ENCODE measurements around the gene PARD3.
A peak's percentile ranks its signal among the peaks of the same experiment; 100 is the strongest.
"Not testable (repeated sequence)": the region's sequence is repeated elsewhere in the genome, so short reads cannot be mapped to it uniquely, and the experiment has no call there.

The PARD3 gene

DNA sequence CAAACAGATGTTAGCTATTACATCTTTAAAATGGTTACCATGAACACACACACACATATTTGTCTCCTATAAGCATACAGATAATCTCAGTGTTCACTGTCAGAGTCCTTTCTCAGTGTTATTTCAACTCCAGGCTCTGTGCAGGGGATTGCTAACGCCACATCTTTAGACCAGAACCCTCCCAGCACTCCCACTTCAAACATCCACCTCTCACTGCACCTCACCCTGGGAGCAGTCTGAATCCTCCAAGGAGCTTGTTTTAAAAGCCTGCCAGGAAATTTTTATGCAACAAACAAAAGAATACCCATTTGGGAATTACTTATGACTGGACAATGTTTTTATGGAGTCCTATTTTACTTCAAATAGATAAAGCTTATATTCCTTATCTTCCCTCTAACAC is 107.4 kb downstream of the PARD3 start:
- no peak for DNase-seq

DNA sequence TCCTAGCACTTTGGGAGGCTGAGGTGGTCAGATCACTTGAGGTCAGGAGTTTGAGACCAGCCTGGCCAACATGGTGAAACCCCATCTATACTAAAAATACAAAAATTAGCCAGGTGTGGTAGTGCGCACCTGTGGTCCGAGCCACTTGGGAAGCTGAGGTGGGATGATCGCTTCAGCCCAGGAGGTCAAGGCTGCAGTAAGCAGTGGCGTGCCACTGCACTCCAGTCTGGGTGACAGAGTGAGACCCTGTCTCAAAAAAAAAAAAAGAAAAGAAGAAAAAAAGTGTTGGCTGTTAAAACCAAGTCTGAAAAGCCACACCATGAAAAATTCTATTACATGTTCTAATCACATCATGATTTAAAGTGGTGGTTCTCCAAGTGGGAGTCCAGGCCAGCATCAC is 108.1 kb downstream of the PARD3 start:
- DNase-seq, result not testable (repeated sequence)

DNA sequence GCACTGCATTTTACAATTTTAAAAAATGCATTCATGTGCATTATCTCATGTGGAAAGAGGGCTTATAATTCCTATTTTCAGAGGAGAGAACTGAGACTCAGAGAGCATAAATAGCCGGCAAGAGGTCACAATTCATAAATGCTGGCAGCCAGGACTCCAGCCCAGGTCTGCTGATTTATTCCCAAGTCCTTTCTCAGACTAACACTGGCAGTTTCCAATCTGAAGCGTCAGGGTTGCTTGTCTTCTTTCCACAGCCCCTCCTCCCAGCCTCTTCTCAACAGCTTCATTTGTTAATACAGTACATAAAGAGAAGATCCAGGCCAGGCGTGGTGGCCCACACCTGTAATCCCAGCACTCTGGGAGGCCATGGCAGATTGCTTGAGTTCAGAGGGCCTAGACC is 108.9 kb downstream of the PARD3 start:
- DNase-seq, result no peak

DNA sequence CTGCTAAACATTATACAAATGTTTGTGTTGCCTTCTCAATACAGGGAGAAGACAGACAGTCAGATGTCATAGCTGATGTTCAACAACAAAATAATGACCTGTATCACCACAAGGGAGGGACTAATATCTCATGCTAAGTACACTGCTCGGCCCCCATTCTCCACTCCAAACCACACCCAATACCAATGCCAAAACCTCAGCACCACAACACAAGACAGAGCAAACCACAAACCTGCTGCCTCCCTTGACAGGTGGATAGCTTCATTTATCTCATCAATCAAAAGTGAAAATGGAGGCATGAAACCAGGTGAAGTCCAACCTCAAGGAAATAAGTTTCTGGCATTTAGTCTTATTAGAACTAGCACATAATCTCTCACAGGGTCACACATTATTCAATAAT is 109.5 kb downstream of the PARD3 start:
- DNase-seq, result no peak

DNA sequence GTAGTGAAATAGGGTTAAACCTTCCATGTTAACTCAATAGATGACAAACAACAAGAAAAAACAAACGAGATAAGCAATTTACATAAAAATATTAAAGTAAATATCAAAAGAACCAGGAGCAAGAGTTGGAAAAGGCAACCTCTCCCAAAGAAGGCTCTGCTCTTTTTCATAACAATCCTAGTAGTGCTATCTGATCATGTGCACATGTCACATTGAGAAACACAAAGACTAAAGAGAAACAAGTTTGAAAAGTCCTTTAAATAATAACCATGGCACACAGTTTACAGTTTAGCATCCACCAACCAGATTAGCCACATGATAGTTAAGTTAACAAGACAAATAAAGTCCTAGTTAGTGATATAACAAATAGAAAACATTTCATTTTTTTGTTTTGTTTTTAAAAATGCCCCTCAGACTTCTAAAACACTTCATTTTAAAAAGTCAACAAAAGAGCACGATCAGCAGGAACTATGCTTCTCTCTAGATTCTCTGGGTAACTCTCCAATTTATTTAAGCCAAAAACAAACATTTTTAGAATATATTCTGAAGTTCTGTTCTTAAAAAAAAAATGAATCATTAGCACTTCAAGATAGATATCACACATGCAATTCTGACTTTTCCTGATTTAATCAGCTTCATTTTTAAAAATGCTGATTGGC is 110.4 kb downstream of the PARD3 start:
- DNase-seq, result no peak

DNA sequence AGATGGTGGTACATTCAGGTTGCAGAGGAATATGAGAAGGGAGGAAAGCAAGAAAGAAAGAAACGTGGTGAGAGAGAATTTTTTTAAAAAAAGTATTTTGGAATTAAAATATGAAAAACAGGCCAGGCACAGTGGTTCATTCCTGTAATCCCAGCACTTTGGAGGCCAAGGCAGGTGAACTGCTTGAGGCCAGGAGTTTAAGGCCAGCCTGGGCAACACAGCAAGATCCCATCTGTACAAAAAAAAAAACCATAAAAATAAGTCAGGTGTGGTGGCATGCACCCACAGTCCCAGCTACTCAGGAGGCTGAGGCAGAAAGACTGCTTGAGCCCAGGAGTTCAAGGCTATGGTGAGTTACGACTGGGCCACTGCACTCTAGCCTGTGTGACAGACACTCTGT is 112.1 kb downstream of the PARD3 start:
- no peak for DNase-seq

DNA sequence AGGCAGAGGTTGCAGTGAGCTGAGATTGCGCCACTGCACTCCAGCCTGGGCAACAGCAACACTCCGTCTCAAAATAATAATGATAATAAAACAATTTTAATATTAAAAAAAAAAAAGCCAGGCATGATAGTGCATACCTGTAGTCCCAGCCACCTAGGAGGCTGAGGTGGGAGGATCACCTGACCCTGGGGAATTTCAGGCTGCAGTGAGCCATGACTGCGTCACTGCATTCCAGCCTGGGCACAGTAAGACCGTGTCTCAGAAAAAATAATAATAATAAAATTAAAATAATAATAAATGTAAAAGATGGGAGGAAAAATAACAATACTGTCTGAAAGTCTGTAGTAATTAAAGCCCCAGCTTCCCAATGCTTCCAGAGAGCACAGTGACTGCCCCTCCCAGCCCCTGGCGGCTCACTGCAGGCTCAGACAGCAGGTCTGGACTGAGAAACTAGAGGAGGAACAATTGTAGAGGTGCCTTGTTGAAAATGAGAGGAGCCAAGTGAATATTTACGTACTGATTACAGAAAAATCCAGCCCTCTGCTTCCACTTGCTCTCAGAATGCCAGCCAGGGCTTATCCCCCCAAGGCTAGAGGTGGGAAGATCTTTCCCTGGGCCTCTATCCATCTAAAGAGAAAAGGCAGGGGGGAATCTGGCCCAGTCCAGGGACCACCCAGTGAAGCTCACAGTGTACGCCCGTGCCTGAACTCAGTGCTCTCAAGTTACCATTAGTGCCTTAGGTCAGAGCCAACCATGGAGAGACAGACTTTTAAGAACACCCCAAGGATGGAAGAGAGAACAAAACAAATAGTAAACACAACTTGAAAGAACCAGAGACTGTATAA is 112.8 kb downstream of the PARD3 start:
- no peak for DNase-seq

DNA sequence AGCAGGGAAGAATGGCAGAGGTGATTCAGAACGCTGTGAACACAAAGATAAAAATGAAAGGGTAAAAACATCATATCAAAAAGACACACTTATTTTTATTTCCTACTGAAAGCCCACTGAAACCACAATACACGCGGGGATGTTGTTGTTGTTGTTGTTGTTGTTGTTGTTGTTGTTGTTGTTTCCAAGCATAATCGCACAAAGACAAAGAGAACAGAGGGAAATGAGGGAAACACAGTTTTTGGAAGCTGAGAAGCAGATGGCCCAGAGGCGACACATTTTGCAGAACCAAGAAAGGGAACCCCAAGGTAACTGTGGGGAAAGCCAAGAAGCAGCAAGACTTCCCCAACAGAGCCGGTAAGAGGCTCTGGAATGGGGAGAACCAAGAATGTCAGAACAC is 113.9 kb downstream of the PARD3 start:
- DNase-seq, result no peak

DNA sequence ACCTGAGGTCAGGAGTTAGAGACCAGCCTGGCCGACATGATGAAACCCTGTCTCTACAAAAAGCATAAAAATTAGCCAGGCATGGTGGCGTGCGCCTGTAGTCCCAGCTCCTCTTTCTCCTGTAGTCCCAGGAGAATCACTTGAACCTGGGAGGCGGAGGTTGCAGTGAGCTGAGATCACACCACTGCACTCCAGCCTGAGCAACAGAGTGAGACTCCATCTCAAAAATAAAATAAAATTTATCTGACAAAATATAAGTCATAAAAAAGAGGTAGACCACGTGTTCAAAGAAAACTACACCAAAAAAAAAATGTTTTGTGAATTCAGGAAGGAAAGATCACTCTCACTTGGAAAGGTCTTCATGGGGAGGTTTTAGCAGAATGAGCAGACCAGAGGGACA is 114.3 kb downstream of the PARD3 start:
- not testable (repeated sequence) for DNase-seq

DNA sequence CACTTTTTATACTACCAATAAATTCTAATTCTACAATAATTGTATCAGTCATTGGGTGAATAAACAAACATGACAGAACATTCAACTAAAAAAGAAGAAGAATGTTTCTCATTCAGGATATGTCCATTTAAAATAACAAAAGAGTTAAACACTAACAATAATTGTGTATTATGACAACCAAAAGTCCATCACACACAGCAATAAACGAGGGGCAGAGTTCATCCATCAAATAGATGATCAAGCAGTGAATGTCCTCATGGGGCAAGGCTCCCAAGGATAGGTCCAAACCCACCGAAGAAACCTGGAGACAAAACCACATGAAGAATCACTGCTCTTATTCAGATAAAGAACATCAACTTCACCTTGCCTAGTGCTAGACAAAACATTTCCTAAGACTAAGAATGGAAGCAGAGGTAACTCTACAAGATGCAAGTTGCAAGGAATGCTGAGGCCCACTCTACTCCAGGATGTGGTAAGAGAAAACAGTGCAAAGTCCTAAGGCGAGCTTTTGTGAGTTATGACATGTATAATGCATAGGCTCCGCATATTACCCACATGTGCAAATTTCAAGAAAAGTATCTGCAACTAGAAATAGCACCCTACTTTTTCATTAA is 115.1 kb downstream of the PARD3 start:
- no peak for DNase-seq

DNA sequence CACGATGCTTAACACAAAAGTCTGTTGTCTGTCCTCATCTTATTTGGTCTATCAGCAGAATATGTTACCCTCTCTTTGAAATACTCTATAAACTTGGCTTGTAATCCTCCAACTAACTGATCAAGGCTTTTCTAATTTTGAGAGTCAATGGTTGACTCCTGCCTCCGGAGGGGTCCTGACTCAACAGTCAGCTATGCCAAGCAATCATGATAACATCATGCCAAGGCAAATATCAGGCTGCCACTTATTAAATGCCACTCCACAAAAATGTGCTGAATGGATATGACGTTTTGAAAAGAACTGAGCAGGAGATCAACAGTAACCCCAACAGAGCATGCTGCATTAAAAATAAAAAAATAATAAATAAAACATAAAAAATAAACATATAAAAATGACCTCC is 116.1 kb downstream of the PARD3 start:
- DNase-seq, result peak; percentile 22

DNA sequence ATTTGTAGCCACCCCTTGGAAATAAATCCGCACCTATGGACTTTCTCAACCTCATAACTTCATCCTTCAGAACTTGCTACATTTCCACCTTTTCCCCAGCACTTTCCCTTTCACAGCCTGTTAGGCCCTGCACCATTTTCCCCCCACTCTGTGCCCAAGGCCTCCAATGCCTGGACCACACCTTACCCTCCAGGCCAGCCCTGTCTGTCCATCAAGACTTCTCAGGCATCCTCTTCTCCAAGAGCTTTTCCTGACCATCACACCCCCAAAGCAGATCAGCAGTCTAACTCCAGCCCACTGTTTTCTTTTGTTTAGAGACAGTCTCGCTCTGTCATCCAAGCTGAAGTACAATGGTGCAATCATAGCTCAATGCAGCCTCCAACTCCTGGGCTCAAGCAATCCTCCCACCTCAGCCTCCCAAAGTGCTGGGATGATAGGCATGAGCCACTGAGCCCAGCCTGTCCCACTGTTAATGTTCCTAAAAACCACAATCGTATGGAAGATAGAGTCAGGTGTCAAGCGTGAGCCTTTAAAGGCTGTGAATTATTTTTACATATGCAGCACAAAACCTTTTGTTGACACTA is 116.8 kb downstream of the PARD3 start:
- no peak for DNase-seq

DNA sequence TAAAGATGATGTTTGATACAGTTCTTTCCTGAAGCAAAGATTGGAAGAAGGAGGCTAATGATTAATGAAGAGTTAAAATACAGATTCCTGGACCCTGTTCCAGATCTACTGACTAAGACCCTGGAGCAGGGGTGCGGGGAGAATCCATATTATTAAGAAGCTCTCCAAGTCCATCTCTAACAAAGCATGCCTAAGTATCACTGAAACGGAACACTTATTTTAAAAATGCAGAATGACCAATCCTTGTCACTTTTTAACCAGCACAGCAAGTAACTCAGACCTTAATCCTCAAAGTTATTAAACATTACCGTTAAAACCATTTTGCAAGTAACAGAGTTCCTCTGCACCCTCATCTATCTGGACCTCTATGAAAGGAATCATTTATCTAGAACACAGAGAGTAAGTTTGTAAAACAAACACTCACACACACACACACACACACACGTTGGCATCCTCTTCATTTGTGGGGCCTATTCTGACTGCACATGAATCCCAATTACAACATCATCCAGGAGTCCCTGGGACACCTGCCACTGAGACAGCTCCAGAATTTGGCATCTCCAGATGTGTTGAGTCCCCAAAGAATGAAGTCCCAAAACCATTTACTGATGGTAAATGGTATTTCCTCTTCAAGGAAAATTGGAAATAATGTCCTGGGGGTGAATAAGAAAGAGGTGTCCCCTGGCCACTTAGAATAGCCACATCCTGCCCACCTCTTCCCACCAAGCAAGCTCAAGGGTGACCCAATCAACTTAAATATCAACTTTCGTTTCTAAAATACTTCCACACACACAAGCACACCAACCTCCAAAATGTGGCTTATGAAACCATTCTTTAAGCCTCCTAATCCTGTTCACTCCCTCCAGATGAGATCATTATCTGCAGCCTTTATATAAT is 117.5 kb downstream of the PARD3 start:
- no peak for DNase-seq

DNA sequence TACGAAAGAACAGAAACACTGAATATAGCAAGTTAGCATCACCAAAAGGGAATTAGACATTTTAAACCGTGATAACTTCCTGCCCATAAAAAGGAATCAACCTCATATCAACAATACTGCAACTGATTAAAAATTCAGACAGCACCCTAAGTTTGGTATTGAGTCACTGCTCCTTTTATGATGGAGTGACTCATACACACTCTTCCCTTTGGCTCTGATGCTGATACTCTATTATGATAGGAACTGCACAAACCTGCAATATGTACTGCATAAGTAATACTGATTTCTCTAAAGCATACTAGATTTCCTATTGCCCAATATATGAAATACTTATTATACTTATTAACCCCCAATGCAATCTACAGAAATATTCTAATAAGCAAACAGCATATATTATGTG is 118.7 kb downstream of the PARD3 start:
- DNase-seq, result peak; percentile 13

DNA sequence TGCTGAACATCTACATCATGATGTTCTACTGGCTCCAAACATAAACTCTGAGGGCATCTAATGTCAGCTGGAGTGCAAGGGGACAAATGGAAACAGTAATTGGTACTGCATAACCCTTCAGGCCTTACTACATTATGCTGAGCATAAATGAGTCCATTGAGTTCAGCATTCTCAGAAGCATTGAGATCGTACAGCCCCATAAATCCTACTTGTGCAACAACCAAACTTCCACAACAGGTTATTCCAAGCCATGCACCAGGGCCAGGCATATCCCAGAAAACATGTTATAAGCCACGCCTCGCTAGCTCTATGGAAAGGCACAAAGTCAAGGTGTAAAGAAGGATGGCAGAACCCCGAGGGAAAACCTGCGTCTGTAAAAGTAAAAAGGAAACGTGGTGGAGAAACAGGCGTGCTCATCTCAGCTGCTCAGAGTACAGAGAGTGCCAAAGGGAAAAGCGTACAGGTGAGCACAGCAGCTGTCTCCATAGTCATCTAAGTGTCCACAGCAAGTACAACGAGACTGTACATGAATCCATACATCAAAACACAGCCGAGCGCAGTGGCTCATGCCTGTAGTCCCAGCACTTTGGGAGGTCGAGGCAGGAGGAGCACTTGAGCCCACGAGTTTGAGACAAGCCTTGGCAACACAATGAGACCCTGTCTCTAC is 124.6 kb downstream of the PARD3 start:
- DNase-seq, result no peak

DNA sequence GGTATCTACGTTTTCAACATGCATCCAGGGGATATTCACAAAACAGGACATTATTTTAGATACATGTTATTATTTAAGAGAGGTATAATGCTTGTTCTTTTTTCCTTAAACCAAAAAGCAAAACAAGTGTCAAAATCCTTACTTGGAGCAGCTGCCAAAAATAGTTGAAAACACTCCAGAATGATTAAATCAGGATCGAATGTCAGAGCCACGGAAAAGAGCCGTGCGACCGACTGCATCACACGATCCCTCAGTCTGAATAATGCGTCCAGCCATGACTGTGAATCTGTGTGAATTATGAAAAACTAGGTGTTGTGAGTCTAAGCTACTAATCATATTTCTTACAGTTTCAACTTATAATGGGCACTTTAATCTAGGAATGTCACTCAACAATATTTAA is 126.0 kb downstream of the PARD3 start:
- no peak for DNase-seq

DNA sequence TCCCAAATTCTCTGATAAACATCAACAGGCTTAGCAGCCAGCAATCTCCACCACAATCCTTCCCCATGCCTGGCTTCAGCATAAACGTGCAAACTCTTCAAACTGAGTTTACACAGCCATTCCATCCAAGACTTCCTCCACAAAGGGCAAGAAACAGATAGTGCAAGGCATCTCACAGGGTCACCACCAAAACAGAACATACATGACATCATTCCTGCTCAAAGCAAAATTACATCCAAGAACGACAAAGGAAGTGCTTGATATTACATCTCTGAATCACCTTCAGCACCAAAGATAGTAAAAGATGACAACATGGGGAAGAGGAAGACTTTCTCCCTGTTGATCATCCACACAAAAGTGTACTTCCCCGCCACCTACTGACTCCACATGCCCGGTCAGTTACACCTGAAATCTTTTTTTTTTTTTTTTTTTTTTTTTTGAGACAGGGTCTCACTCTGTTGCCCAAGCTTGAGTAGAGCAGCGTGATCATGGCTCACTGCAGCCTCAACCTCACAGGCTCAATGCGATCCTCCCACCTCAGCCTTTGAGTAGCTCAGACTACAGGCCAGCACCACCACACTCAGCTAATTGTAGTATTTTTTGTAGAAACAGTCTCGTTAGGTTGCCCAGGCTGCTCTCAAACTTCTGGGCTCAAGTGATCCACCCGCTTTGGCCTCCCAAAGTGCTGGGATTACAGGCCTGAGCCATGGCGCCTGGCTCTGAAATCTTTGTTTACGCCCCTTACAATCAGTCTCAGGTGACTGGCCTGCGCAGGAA is 127.5 kb downstream of the PARD3 start:
- no peak for DNase-seq

DNA sequence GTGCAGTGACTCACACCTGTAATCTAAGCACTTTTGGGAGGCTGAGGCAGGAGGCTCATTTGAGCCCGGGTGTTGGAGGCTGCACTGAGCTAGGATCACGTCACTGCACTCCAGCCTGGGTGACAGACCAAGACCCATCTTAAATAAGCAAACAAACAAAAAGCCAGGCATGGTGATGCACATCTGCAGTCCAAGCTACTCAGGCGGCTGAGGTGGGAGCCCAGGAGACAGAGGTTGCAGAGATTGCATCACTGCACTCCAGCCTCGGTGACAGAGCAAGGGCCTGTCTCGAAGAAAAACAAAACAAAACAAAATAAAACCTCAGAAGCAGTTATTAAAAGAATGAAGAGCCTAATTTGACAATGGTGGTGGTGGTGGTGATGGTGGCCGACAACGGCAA is 132.5 kb downstream of the PARD3 start:
- no peak for DNase-seq

DNA sequence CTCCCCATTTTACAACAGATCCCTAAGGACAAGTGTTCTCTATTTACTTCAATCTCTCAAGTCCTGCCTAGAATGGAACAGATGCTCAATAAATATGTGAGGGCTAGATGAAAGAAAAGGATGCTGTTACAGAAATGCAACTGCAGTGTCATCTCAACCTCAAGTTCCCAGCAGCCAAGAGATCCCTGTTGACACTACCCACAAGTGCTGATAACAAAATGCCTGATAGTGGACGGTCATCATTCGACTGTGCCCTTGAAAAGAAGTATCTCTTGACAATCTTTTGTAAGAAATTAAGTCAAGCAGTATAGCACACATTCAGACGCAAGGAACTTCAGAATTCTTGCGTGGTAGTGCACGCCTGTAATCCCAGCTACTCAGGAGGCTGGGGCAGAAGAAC is 133.2 kb downstream of the PARD3 start:
- DNase-seq, result no peak

DNA sequence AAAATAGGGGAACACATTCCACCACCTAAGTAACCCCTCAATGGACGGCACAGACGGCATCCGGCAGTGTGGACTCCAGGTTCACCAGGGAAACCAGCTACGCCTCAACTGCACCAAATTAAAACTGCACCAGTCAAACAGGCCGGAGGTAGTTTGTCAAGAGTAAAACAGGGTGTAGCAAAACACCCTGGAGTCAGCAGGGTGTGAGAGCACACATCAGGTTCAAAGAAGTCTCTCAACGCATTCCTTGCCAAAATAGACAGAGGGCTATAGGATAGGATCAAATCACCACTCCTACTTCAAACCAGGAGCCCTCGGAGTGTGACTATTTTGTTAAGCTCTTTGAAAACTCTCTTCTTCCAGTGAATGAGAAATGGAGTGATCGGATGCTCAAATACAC is 135.9 kb downstream of the PARD3 start:
- DNase-seq, result no peak

DNA sequence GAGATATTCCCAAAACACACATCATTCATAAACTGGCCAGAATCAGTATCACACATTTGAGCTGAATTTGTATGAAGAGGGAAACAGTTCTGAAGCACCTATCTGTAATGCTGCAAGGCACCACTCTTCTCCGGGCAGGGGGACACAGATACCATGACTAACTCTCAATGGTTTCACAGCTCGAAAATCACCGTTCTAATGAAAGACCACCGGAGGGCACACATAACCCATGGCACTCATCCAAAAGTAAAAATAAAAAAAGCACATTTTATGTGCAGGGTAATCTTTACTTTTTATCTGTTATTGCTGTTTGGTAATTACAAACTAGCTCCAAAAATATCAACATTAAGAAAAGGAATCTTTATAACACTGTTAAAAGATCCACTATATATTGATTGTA is 137.5 kb downstream of the PARD3 start:
- no peak for DNase-seq
